GM12801 (cell line): ENCODE data around the gene GLRX3.

ENCODE experiments used
- CTCF ChIP-seq: IDR thresholded peaks from one replicate; pipeline ENCODE4 v1.5.1; 2011; ENCODE audit warnings: control low read depth; ENCODE audit not compliant: insufficient read length; ENCODE audit errors: extremely low read depth

GLRX3 gene

GRCh38 chr10:130193033-130193432, 56.8 kb downstream of the GLRX3 start:
- no peak for TF ChIP-seq CTCF

- TF ChIP-seq CTCF = no peak
Observed at GRCh38 chr10:130193493-130194193, 57.5 kb downstream of the GLRX3 start.

DNA sequence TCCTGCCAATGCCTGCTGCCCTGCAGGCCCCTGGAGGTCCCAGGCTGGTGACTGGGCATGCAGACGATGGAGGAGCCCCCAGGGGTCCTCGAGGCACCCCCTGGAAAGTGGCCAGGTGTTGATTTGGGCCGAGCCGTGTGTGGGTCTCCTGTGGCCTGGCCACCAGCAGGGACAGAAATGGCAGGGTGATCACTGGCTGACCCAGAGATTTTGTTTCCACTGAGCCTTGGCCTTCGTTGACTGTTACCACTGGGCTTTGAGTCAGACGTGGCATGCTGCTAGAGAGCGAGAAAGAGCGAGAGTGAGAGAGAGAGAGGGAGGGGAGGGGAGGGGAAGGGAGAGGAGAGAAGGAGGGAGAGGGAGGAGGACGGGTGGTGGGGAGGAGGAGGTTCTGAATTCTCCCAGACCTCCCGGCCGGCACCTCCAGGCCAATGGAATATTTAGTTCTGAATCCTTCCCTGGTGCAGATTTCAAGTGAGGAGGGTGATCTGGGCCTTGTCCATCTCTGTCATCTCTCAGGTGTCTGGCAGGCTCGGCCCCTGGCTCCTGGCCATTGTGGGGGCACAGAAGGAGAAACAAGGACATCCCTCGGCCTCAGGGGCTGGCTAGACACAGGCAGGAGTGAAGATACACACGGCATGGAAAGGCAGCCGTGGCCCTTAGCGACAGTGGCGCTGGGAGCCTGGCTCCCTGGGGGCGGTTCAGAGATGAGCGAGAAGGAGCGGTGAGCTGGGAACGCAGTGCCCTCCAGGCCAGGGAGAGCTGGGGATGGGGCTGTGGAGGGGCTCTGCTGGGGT, 58.2 kb downstream of the GLRX3 start:
- no peak for TF ChIP-seq CTCF

DNA sequence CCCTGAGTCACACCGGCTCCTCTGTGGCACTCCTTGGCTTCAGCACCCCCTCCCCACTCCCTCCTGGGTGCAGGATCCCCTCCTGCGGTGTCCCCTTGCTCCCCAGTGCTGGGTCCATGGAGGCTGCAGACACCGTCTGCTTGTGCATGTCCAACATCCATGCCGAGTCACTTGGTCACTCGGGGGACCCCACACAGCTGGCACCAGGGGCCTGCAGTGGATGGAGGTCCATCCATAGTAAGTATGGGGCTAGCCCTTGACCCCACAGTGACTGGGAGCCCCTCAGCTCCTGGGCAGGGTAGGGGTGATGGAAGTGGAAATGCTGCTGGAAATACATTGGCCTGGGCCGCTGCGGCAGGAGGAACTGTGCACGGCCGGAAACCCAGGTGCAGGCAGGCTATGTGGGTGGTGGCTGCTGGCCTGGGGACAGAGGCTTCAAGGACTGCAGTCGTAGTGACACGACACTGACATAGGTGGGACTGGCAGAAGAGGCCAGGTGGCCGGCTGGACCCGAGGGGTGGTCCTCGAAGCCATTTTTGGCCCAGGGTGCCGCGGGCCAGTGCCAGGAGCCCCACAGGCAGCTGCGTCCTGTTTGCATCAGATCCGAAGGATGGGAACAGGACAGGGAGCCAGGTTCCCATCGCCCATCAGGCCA, 58.9 kb downstream of the GLRX3 start:
- TF ChIP-seq CTCF = no peak

DNA sequence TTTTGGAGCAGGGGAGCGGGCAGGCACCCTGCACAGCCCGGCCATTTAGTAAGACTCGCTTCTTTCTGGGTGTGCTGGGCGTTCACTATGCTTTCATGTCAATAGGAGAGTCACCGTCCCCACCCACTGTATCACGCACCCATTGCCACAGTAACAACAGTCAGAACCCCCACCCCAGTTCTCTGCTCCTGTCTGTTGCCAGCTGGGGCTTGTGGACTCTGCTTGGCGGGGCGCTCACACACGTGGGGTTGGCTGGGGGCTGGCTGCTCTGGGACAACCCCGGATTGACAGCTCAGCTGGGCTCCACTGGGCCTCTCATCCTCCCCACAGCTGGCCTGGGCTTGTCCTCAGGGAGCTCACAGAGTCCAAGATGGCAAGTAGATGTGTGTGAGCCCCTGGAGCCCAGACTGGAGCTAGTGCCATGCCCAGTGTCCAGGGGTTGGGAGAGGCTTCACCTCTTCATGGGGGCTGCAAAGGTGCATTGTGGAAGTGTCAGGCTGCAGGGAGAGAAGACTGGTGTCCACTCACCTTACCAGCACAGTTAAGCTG, 59.6 kb downstream of the GLRX3 start:
- no peak for TF ChIP-seq CTCF

DNA sequence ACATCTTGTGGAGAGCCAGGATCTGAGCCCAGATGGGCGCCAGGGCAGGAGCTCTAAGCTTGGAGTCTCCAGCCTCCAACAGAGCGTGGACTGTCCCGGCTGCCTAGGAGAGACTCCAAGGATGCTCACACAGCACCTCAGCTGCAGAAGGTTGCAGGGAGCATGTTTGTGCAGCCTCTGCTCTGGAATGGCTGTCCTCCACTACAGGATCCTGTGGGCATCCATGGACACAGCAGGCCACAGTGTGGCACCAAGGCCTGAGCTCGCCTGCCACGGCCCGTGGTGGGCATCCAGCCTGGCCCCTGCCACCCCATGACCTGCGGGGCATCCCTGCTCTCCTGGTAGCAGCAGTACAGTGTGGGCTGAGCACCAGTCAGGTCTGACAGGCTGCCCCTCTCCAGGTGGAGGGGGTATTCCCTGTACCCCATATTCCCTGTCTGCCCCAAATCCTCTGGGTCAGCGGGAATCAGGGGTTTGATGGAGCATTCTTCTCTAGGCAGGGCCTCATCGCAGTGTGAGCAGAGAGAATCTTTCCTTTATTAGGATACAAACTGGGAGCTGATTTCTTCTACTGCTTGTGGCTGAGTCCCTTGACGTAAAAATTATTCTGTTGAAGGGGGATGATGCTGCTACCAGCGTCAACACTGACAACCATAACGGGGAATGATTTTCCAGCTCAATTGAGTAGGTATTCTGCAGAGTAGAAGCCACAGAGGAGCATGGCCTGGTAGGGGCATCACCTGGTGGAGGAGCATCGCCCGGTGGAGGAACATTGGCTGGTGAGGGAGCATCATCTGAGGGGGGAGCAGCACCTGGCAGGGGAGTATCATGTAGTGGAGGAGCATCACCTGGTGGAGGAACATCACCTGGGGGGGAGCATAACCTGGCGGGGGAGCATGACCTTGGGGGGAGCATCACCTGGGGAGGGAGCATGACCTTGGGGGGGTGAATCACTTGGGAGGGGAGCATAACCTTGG, 60.6 kb downstream of the GLRX3 start:
- TF ChIP-seq CTCF = no peak
